ENCODE data around the gene FASTK.

GRCh38 chr7:151123822-151124464 lies 43.3 kb upstream of the FASTK start:
- TF ChIP-seq POLR2AphosphoS5 (IDR thresholded peaks at IDR 0.05; ENCODE audit: low read depth, low read length), result no peak
- TF ChIP-seq POLR2A (IDR thresholded peaks at IDR 0.05; ENCODE audit: low read depth, low read length), result no peak
- TF ChIP-seq TAF1 (IDR thresholded peaks at IDR 0.05; ENCODE audit: low read depth, low read length), result no peak

Measured in GM12891 (cell line).